GM12892 (cell line): Measurements from ENCODE around the gene IGFBP5.

Experiments used
- POLR2A ChIP-seq: IDR thresholded peaks from 2 replicates; pipeline ENCODE4 v1.6.1; 2011; ENCODE audit warnings: low read depth, low read length, control low read depth
- POLR2AphosphoS5 ChIP-seq: IDR thresholded peaks from 2 replicates; pipeline ENCODE4 v1.6.1; 2011; ENCODE audit warnings: low read depth, low read length, control low read depth
- TAF1 ChIP-seq: IDR thresholded peaks from 2 replicates; pipeline ENCODE4 v1.6.1; 2011; ENCODE audit warnings: low read depth, mild to moderate bottlenecking, control low read depth, low read length, borderline replicate concordance

DNA sequence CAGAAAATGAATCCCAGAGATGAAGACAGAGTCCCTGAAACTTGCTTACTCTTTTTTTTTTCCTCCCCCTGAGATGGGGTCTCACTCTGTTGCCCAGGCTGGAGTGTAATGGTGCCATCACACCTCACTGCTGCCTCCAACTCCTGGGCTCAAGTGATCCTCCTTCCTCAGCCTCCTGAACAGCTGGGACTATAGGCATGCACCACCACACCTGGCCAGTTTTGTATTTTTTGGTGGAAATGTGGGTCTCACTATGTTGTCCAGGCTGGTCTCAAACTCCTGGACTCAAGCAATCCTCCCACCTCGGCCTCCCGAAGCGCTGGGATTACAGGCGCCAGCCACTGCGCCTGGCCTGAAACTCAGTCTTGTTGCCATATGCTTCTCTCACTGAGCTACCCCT lies 34.3 kb downstream of the IGFBP5 start:
- TF ChIP-seq POLR2AphosphoS5 = no peak
- TF ChIP-seq POLR2A = no peak
- TF ChIP-seq TAF1 = no peak
